ENCODE measurements around the gene MRC1. TPM values are rescaled to one million over a fixed set of nuclear protein-coding genes. Genes with fewer than 3 reads are reported as not detected.

Gene MRC1
- total RNA-seq = 232 and 250 TPM in 2 replicates

- DNase-seq (ENCODE audit: low read depth in 2 of 2) = peak in 1 of 2 donors; percentile 37
Measured at GRCh38 chr10:17808971-17809841, at the start of gene MRC1. TSS of gene MRC1 (plus strand) at chr10:17809348. CDS start at chr10:17809466, 118 bp downstream.

GRCh38 chr10:17764142-17764541 lies 45.0 kb upstream of the MRC1 start:
- no peak for DNase-seq (ENCODE audit: low read depth in 2 of 2)

- DNase-seq (ENCODE audit: low read depth in 2 of 2) = no peak
Measured at GRCh38 chr10:17765602-17766001, 43.5 kb upstream of the MRC1 start.

- peak in 1 of 2 donors; percentile 19 for DNase-seq (ENCODE audit: low read depth in 2 of 2)
Measured at GRCh38 chr10:17766731-17767130, 42.4 kb upstream of the MRC1 start.

- DNase-seq (ENCODE audit: low read depth in 2 of 2) = peak; percentile 59 to 60
Measured at GRCh38 chr10:17768496-17768895, 40.7 kb upstream of the MRC1 start.

- DNase-seq (ENCODE audit: low read depth in 2 of 2) = peak; percentile 95 to 97
Measured at GRCh38 chr10:17768957-17769356, 40.2 kb upstream of the MRC1 start.

GRCh38 chr10:17771017-17771416 lies 38.1 kb upstream of the MRC1 start:
- DNase-seq (ENCODE audit: low read depth in 2 of 2) = no peak

- peak in 1 of 2 donors; percentile 78 for DNase-seq (ENCODE audit: low read depth in 2 of 2)
Measured at GRCh38 chr10:17779784-17780183, 29.4 kb upstream of the MRC1 start.

GRCh38 chr10:17780727-17781126 lies 28.4 kb upstream of the MRC1 start:
- no peak for DNase-seq (ENCODE audit: low read depth in 2 of 2)

GRCh38 chr10:17781856-17782255 lies 27.3 kb upstream of the MRC1 start:
- peak in 1 of 2 donors; percentile 28 for DNase-seq (ENCODE audit: low read depth in 2 of 2)

- peak; percentile 42 to 94 for DNase-seq (ENCODE audit: low read depth in 2 of 2)
Measured at GRCh38 chr10:17782921-17783665, 26.1 kb upstream of the MRC1 start.

- DNase-seq (ENCODE audit: low read depth in 2 of 2) = no peak
Measured at GRCh38 chr10:17783751-17784150, 25.4 kb upstream of the MRC1 start.

GRCh38 chr10:17784688-17785087 lies 24.5 kb upstream of the MRC1 start:
- peak in 1 of 2 donors; percentile 26 for DNase-seq (ENCODE audit: low read depth in 2 of 2)

GRCh38 chr10:17785276-17785930 lies 23.7 kb upstream of the MRC1 start:
- DNase-seq (ENCODE audit: low read depth in 2 of 2) = no peak

GRCh38 chr10:17787087-17787961 lies 21.8 kb upstream of the MRC1 start:
- peak in 1 of 2 donors; percentile 83 for DNase-seq (ENCODE audit: low read depth in 2 of 2)

- DNase-seq (ENCODE audit: low read depth in 2 of 2) = no peak
Measured at GRCh38 chr10:17788646-17789045, 20.5 kb upstream of the MRC1 start.

- DNase-seq (ENCODE audit: low read depth in 2 of 2) = no peak
Measured at GRCh38 chr10:17789396-17789795, 19.8 kb upstream of the MRC1 start.

GRCh38 chr10:17790651-17791050 lies 18.5 kb upstream of the MRC1 start:
- DNase-seq (ENCODE audit: low read depth in 2 of 2) = no peak

GRCh38 chr10:17792991-17793390 lies 16.2 kb upstream of the MRC1 start:
- no peak for DNase-seq (ENCODE audit: low read depth in 2 of 2)

- no peak for DNase-seq (ENCODE audit: low read depth in 2 of 2)
Measured at GRCh38 chr10:17793823-17794644, 15.1 kb upstream of the MRC1 start.

Measured in dermis microvascular lymphatic vessel endothelial cell (primary cell).